ENCODE results near the gene CUEDC1. TPM values are rescaled to one million over a fixed set of nuclear protein-coding genes. Genes with fewer than 3 reads are reported as not detected.

CUEDC1 gene
- total and polyA plus RNA-seq, 2 of the 13 experiments (the other 11 are each of a cell fraction or from before 2014, with no cell fraction given) = 7.4 to 12.9 TPM

DNA sequence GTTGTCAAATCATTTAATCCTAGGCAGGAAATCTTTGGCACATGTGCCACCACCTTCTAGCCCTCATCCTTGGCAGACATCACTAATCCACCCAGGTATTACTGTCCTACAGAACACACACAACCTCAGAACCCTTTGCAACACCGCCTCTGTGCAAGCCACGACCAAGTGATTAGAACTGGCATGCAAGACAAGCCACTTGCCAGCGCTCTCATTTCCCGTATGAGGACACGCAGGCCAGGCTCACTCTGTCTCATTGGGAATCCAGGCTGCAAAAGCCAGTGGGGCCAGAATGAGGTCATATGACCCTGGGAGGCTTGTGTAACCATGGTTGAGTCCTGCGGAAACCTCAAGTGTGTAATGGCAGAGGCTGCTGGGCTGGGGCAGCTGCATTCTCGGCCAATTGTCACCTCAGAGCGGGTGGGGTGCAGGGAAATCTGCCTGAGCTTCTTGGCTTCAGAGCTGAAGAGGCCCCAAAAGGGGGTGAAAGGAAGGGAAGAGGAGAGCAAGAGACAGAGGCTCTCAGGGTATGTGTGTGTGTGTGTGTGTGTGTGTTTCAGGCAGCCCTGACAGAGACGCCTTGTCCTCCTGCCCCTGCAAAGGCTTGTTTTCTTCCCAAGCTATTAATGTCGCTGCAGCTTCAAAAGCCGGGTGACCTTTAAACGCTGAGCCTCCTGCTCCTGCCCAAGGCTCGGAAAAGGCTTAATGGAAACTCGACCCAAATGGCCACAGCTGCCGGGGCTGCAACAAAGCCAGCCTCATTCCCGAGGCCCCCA is 62.2 kb downstream of the CUEDC1 start (continued):
- TF ChIP-seq CENPT (CRISPR knock-in tag; IDR thresholded peaks at IDR 0.05; ENCODE audit: low read depth) (no peak), DPF2 (CRISPR knock-in tag; IDR thresholded peaks at IDR 0.05; ENCODE audit: borderline replicate concordance, low read depth) (peak; percentile 61; the same call in 1 of the 2 replicates), ZNF556 (CRISPR knock-in tag; IDR thresholded peaks at IDR 0.05; ENCODE audit: borderline replicate concordance) (peak; percentile 80), ATF7-NPFF (CRISPR knock-in tag; IDR thresholded peaks at IDR 0.05; ENCODE audit: low read depth) (no peak), KMT2B (CRISPR knock-in tag; IDR thresholded peaks at IDR 0.05) (no peak; the same call in 1 of the 2 replicates), IKZF4 (CRISPR knock-in tag; IDR thresholded peaks at IDR 0.05; ENCODE audit: borderline replicate concordance, low read depth, not compliant biosample characterization) (peak; percentile 22), SALL2 (CRISPR knock-in tag; IDR thresholded peaks at IDR 0.05) (no peak; the same call in 1 of the 2 replicates), IRF2 (CRISPR knock-in tag; IDR thresholded peaks at IDR 0.05) (0 out of 2 replicates have a peak, but pooled peaks have one; percentile 23), ZNF577 (CRISPR knock-in tag; IDR thresholded peaks at IDR 0.05; ENCODE audit: borderline replicate concordance, low read depth) (peak; percentile 43; the same call in 1 of the 2 replicates), ZMAT3 (CRISPR knock-in tag; conservative IDR thresholded peaks at IDR 0.05) (peak; percentile 14; the same call in 1 of the 2 replicates), RXRB (CRISPR knock-in tag; IDR thresholded peaks at IDR 0.05; ENCODE audit: borderline replicate concordance) (peak; percentile 78)
- TF ChIP-seq, protein P1, sequence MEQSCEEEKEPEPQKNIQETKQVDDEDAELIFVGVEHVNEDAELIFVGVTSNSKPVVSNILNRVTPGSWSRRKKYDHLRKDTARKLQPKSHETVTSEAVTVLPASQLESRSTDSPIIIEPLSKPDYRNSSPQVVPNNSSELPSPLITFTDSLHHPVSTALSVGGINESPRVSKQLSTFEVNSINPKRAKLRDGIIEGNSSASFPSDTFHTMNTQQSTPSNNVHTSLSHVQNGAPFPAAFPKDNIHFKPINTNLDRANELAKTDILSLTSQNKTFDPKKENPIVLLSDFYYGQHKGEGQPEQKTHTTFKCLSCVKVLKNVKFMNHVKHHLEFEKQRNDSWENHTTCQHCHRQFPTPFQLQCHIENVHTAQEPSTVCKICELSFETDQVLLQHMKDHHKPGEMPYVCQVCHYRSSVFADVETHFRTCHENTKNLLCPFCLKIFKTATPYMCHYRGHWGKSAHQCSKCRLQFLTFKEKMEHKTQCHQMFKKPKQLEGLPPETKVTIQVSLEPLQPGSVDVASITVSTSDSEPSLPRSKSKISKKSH (CRISPR knock-in tag; IDR thresholded peaks at IDR 0.05; ENCODE audit: borderline replicate concordance) = peak; percentile 87
- TF ChIP-seq, protein P2, sequence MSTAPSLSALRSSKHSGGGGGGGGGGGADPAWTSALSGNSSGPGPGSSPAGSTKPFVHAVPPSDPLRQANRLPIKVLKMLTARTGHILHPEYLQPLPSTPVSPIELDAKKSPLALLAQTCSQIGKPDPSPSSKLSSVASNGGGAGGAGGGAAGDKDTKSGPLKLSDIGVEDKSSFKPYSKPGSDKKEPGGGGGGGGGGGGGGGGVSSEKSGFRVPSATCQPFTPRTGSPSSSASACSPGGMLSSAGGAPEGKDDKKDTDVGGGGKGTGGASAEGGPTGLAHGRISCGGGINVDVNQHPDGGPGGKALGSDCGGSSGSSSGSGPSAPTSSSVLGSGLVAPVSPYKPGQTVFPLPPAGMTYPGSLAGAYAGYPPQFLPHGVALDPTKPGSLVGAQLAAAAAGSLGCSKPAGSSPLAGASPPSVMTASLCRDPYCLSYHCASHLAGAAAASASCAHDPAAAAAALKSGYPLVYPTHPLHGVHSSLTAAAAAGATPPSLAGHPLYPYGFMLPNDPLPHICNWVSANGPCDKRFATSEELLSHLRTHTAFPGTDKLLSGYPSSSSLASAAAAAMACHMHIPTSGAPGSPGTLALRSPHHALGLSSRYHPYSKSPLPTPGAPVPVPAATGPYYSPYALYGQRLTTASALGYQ (CRISPR knock-in tag; IDR thresholded peaks at IDR 0.05) = peak; percentile 45; the same call in 1 of the 2 replicates
- TF ChIP-seq, protein P3, sequence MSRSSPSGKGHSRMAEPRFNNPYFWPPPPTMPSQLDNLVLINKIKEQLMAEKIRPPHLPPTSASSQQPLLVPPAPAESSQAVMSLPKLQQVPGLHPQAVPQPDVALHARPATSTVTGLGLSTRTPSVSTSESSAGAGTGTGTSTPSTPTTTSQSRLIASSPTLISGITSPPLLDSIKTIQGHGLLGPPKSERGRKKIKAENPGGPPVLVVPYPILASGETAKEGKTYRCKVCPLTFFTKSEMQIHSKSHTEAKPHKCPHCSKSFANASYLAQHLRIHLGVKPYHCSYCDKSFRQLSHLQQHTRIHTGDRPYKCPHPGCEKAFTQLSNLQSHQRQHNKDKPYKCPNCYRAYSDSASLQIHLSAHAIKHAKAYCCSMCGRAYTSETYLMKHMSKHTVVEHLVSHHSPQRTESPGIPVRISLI (CRISPR knock-in tag; IDR thresholded peaks at IDR 0.05; ENCODE audit: borderline replicate concordance) = peak; percentile 46; the same call in 1 of the 2 replicates
- TF ChIP-seq, protein P4, sequence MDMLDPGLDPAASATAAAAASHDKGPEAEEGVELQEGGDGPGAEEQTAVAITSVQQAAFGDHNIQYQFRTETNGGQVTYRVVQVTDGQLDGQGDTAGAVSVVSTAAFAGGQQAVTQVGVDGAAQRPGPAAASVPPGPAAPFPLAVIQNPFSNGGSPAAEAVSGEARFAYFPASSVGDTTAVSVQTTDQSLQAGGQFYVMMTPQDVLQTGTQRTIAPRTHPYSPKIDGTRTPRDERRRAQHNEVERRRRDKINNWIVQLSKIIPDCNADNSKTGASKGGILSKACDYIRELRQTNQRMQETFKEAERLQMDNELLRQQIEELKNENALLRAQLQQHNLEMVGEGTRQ (IDR thresholded peaks at IDR 0.05; ENCODE audit: low read depth, low read length) = peak; percentile 70
- TF ChIP-seq, protein P4 (CRISPR knock-in tag; IDR thresholded peaks at IDR 0.05; ENCODE audit: borderline replicate concordance) = peak; percentile 85; the same call in 1 of the 2 replicates
- TF ChIP-seq, protein P5, sequence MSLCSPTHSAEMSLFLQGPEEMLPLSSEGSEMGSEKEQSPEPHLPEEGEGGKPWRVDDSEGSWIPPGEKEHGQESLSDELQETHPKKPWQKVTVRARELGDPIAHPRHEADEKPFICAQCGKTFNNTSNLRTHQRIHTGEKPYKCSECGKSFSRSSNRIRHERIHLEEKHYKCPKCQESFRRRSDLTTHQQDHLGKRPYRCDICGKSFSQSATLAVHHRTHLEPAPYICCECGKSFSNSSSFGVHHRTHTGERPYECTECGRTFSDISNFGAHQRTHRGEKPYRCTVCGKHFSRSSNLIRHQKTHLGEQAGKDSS (CRISPR knock-in tag; IDR thresholded peaks at IDR 0.05; ENCODE audit: borderline replicate concordance, low read depth) = peak; percentile 94
- TF ChIP-seq, protein P6, sequence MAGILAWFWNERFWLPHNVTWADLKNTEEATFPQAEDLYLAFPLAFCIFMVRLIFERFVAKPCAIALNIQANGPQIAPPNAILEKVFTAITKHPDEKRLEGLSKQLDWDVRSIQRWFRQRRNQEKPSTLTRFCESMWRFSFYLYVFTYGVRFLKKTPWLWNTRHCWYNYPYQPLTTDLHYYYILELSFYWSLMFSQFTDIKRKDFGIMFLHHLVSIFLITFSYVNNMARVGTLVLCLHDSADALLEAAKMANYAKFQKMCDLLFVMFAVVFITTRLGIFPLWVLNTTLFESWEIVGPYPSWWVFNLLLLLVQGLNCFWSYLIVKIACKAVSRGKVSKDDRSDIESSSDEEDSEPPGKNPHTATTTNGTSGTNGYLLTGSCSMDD (CRISPR knock-in tag; IDR thresholded peaks at IDR 0.05) = no peak

Measured in HepG2 (cell line).